ENCODE data around the gene AFAP1.

The AFAP1 gene

DNA sequence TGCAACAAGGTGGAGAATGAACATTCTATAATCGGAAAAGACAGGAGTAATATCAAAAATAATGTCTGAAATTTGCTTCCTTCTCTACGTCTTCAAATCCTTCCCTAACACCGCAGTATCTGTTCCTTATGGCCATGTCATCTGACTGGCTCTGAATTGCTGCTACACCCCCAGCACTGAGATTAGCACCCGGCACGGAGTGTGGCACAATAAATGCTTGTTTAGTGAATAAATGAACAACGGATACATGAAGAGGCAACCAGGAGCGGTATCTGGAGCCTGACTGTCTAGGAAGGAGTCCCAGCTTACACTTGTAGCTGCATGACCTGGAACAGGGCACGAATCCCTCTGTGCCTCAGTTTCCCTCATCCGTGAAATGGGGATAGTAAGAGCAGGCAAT, 164.3 kb downstream of the AFAP1 start:
- H3K36me3 ChIP-seq, result peaks cover 96% of the 10 kb centered on the region
- TF ChIP-seq, protein P1, sequence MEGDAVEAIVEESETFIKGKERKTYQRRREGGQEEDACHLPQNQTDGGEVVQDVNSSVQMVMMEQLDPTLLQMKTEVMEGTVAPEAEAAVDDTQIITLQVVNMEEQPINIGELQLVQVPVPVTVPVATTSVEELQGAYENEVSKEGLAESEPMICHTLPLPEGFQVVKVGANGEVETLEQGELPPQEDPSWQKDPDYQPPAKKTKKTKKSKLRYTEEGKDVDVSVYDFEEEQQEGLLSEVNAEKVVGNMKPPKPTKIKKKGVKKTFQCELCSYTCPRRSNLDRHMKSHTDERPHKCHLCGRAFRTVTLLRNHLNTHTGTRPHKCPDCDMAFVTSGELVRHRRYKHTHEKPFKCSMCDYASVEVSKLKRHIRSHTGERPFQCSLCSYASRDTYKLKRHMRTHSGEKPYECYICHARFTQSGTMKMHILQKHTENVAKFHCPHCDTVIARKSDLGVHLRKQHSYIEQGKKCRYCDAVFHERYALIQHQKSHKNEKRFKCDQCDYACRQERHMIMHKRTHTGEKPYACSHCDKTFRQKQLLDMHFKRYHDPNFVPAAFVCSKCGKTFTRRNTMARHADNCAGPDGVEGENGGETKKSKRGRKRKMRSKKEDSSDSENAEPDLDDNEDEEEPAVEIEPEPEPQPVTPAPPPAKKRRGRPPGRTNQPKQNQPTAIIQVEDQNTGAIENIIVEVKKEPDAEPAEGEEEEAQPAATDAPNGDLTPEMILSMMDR (IDR thresholded peaks at IDR 0.05; ENCODE audit: low read depth, low read length), result no peak
- no peak overlapping the region for H3K4me3 ChIP-seq (ENCODE audit: low read depth, low read length)
- peaks cover 9% of the 10 kb centered on the region for H3K4me1 ChIP-seq
- H3K9me3 ChIP-seq, result no peaks in the 10 kb centered on the region
- H3K27me3 ChIP-seq, result no peaks in the 10 kb centered on the region
- no peak for DNase-seq

DNA sequence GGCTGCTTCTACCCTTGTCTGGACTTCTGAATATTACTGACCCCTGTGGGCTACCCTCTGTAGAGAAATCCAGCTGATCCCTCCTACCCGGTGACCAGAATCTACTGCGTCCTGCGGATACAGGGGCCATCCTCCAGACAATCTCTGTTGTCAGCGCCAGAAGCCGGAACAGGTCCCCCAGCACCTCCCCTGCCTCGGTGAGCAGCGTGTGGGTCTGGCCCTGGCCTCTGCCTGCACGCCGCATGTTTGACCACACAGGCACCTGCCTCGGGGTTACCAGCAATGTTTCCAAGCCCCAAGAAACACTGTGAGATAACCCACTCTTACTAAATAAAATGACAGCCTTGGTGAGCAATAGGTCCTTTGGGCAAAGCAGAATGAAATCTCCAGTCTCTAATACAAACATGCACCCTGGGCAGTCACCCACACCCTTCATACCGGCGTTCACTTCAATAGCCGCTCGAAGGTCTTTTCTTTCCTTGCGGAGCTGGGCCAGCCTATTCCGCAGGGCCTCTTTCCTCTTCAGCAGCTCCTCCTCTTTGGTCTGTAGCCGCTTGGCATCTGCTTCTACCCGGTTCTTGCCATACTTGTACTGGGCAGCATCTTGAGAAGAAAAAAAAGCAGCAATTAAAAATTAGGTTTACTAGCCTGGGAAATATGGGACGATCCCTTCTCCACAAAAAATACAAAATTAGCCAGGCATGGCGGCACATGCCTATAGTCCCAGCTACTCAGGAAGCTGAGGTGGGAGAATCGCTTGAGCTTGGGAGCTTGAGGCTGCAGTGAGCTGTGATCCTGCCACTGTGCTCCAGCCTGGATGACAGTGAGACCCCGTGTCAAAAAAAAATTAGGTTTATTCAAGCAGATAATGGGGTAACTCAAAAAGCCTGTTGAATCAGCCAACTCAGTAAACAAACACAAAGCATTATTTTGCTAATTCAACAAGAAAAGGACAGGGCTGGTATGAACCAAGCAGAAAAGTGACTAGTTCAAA, 165.1 kb downstream of the AFAP1 start:
- TF ChIP-seq, protein P1 (IDR thresholded peaks at IDR 0.05; ENCODE audit: low read depth, low read length), result no peak
- H3K36me3 ChIP-seq, result peaks cover 96% of the 10 kb centered on the region
- no peak overlapping the region for H3K4me3 ChIP-seq (ENCODE audit: low read depth, low read length)
- no peak for DNase-seq
- peaks cover 9% of the 10 kb centered on the region for H3K4me1 ChIP-seq
- H3K9me3 ChIP-seq, result no peaks in the 10 kb centered on the region
- H3K27me3 ChIP-seq, result no peaks in the 10 kb centered on the region

DNA sequence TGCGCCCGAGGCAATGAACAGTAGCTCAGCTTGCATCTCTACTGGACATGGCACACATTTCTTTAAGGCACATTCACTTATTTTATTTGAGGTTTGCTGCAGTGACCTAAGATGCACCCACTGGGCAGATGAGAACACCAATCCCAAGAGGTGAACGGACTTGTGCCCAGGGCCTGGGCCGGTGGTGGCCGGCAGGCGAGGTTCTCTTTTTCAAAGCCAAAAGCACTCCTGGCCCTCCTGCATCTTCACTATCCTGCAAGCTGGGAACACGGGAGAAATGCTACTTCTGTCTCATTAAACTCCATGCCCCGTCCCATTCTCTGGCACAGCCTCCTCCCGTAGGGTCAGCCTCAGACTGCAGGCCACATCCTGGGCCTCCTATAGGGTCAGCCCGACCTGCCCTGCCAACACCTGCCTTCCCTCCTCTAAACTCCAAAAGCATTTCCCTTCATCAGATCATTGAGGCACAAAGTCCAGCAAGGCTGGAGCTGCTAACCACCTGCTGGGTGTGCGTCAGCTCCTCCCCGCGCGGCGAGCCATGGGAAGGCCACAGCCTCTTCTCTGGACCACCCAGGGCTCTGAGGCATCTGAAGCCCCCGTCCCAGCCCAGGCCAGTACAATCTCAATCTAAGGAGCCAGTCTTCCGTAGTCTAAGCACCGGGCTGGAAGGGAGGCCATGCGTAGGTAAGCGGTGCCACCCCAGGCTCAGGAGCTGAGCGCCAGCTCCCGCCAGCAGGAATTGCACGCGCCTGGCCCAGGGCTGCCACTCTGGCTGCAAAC, 166.1 kb downstream of the AFAP1 start:
- H3K4me3 ChIP-seq (ENCODE audit: low read depth, low read length), result no peak overlapping the region
- peaks cover 98% of the 10 kb centered on the region for H3K36me3 ChIP-seq
- no peak for DNase-seq
- TF ChIP-seq, protein P1 (IDR thresholded peaks at IDR 0.05; ENCODE audit: low read depth, low read length), result no peak
- H3K9me3 ChIP-seq, result no peaks in the 10 kb centered on the region
- peaks cover 9% of the 10 kb centered on the region for H3K4me1 ChIP-seq
- H3K27me3 ChIP-seq, result no peaks in the 10 kb centered on the region

DNA sequence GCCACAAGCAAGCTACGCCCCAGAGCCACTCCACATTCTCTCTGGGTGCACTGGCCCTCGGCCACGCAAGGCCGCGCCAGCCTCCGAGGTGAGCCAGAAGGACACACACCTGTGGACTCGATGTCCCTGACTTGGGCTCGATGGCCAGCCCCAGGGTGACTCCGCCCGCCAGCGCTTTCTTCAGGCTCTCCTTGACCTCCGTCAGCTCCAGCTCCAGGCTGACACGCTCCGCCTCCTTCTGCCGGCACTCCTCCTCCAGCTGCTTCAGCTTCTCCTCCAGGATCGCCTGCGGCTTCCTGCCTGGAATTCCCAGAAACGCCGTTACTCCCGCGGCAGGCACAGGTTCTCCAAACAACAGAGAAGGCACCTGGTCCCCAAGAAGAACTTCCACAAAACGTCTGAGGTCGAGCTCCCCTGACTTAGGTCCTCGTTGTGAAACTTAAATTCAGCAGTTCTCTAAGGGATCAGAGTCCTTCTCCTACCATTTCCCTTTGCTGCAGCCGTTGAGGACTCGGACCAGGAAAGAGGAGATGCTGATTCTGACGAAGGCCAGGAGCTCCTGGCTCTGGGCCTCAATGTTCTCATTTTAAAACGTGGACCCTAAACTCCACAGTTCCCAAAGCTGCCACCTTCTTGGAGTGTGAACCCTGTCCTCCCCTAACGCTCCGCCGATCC, 166.8 kb downstream of the AFAP1 start:
- Histone ChIP-seq H3K27me3 (no peaks in the 10 kb centered on the region), H3K4me1 (peaks cover 9% of the 10 kb centered on the region), H3K9me3 (no peaks in the 10 kb centered on the region), H3K36me3 (peaks cover 98% of the 10 kb centered on the region), H3K4me3 (ENCODE audit: low read depth, low read length) (no peak overlapping the region)
- TF ChIP-seq, protein P1 (IDR thresholded peaks at IDR 0.05; ENCODE audit: low read depth, low read length), result no peak
- DNase-seq, result no peak

DNA sequence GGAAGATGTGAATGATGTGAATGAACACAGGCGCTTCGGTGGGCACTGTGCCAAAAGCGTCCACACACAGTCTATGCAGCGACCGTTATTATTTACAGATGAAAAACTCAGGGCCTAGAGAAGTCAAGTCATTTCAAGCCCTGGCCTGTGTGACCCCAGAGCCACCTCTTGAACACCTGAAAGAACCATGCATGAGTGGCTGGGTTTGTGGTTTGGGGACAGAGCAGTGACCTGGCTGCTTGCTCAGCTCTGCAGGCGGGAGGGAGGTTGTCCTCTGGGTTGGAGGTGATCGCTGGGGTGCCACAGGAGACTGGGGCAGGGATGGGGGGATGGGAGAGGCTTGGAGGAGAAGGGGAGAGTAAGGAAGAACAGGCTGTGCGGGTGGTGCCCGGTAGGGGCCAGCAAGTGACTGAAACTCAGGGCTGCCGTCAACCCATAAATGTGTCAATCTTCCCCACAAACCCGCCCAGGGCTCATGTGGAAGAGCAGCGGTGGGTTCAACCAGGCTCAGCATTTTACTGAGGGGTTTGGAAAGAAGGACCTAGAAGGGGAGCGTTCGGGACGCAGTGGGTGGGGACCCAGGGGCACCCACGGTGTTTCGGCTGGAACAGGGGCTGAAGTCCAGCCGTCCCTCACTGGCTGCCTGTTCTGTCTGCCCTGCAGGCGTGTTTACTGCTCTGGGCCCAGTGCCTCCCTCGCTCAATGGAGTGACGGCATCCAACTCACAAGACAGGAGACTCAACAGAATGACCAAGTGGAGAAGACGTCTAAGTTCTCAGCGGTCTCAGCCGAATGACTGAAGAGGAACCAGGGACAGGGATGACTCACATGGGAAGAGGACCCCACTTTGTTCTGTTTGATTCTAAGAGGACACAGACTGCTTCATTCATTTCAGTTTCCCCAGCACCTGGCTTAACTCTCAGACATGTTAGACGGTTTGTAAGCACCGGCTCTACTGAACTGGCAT, 167.8 kb downstream of the AFAP1 start:
- H3K4me1 ChIP-seq, result peaks cover 9% of the 10 kb centered on the region
- H3K27me3 ChIP-seq, result no peaks in the 10 kb centered on the region
- H3K4me3 ChIP-seq (ENCODE audit: low read depth, low read length), result no peak overlapping the region
- peaks cover 96% of the 10 kb centered on the region for H3K36me3 ChIP-seq
- TF ChIP-seq, protein P1 (IDR thresholded peaks at IDR 0.05; ENCODE audit: low read depth, low read length), result 0 out of 2 replicates have a peak, but pooled peaks have one; percentile 2
- peak; percentile 72 for DNase-seq
- H3K9me3 ChIP-seq, result no peaks in the 10 kb centered on the region

Measured in BE2C (cell line).